Glomerular visceral epithelial cell (primary cell): ENCODE measurements around the gene IRAK4.

ENCODE experiments used
- DNase-seq: peaks from one replicate; pipeline ENCODE4 v3.0.0-alpha.2; 2016; ENCODE audit errors: extremely low spot score

Gene IRAK4

DNA sequence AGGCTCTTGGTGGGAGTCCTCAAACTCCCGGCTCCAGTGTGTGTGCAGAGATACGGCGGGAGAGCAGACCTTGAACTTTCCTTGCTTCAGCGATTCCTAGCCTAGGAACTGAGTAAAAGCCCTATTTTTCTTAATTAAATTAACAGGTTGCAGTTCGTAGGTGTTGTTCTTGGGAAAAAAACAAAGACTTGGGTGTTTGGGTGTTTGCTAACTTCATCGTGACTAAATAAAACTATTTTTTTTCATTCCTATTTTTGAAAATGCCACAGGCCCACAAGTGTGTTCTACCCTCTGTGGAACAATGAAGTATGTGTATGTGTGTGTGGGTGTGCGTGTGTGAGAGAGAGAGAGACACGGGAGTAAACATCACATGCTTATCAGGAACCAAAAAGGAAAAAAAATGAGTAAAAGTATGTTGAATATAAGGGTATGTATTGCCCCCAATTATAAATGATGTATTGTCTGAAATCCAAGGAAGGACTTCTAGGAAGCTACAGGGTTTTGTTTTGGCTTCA is 77.8 kb downstream of the IRAK4 start:
- DNase-seq, result peak; percentile 17
